Stimulated activated CD8-positive, alpha-beta memory T cell treated with anti-CD3 and anti-CD28 coated beads, Interleukin-12 subunit alpha, Interleukin-12 subunit beta, amount 100 ng/mL, for 24 hours (primary cell): ENCODE results near the gene ZBTB26.
"Not testable (repeated sequence)": the region's sequence is repeated elsewhere in the genome, so short reads cannot be mapped to it uniquely, and the experiment has no call there.

Source experiments
- DNase-seq: peaks from one replicate; pipeline ENCODE4 v3.0.0-alpha.2; 2020; ENCODE audit errors: extremely low read depth

The ZBTB26 gene

DNA sequence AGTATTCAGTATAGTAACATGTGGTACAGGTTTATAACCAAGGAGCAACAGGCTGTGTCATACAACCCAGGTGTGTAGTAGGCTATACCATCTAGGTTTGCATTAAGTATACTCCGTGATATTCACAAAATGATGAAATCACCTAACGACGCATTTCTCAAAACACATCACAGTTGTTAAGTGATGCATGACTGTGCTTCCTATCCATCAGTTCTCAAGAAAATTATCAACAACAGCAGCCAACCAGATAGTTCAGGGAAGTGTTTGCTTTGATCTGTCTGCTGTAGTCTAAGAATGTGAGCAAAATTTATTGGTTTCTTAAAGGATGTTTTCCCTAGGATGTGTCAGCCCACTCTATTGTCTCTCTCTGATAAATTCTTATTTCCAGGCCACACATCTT lies 7.4 kb downstream of the ZBTB26 start:
- DNase-seq = no peak

GRCh38 chr9:122922713-122923112 lies 8.6 kb downstream of the ZBTB26 start:
- DNase-seq = no peak

- no peak for DNase-seq
Measured at GRCh38 chr9:122918310-122918709, 13.0 kb downstream of the ZBTB26 start.

DNA sequence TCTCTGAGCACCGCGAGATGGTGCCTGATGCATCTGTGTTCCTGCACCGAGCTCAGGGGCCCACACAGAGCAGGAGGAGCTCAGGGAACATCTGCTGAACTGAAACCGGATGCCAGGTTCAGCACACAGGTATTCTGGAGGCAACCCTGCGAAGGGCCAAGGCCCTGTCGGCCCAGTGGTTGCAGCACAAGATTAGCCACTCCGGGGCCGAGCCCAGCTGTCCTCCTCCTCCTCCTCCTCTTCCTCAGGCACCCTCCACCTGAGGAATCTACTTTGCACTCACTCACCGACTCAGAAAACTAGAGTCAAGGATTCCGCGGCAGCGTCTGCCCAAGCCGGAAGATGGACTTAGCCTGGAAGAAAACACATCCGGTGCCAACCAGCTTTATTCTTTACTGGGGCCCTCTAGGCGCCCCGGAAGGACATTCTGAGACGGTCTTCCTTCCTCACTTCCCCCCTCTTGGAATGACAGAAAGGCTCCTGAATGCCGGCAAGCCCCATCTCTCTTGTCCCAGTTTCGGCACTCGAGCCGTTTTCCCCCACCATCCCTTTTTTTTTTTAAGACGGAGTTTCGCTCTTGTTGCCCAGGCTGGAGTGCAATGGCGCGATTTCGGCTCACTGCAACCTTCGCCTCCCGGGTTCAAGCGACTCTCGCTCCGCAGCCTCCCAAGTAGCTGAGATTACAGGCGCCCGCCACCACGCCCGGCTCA lies 18.2 kb downstream of the ZBTB26 start, which contains the start of gene ZBTB6:
Gene ZBTB6 (minus strand): TSS at position 360 of the 710 bp plus-strand sequence. CDS start 1,251 bp downstream, outside the sequence.
- no peak for DNase-seq

DNA sequence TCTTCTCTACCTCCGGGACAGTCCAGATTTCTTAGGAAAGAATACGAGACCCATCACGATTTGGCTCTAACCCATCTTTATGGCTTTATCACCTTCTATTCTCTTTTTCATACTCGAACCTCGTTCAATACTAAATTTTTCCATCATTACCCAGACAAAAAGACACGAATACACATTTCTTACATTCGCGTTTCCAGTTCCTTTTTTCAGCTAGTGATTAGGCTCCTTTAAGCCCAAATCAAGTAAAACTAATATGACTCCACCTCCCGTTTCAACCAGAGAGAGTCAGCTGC lies 18.7 kb downstream of the ZBTB26 start:
- no peak for DNase-seq

DNA sequence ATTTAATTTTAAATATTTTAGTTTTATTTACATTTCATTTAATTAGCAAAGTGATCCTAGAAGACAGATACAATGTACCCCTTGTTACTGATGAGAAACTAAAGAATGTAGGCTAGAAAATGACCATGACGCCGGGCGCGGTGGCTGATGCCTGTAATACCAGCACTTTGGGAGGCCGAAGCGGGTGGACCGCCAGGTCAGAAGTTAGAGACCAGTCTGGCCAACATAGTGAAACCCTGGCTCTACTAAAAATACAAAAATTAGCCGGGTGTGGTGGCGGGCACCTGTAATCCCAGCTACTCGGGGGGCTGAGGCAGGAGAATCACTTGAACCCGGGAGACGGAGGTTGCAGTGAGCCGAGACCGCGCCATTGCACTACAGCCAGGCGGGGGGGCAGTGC lies 25.2 kb downstream of the ZBTB26 start:
- DNase-seq = not testable (repeated sequence)

GRCh38 chr9:122904823-122905710 lies 26.2 kb downstream of the ZBTB26 start, which contains the start of gene RC3H2:
TSS of gene RC3H2 (minus strand) at chr9:122905359. CDS start at chr9:122897509, 7,850 bp downstream.
- peak; percentile 93 for DNase-seq

- DNase-seq = no peak
Measured at GRCh38 chr9:122904466-122904822, 26.9 kb downstream of the ZBTB26 start.

GRCh38 chr9:122900791-122901190 lies 30.5 kb downstream of the ZBTB26 start:
- DNase-seq = no peak

GRCh38 chr9:122897969-122898368 lies 33.3 kb downstream of the ZBTB26 start:
- no peak for DNase-seq

DNA sequence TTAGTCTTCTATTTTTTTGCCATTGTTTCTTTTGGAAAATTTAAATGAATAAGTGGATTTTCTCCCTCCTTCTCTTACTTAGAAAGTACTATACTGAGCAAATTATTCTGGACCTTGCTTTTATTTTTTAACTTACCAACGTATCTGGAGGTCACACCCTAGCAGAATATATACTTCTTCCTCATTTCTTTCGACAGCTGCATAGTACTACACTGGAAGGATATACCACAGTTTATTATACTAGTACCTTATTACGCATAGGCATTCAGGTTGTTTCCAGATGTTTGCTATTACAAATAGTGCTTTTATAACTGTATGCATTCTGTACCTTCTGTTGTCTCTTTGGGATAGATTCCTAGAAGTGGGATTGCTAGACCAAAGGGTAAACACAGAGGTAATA lies 42.8 kb downstream of the ZBTB26 start:
- no peak for DNase-seq

DNA sequence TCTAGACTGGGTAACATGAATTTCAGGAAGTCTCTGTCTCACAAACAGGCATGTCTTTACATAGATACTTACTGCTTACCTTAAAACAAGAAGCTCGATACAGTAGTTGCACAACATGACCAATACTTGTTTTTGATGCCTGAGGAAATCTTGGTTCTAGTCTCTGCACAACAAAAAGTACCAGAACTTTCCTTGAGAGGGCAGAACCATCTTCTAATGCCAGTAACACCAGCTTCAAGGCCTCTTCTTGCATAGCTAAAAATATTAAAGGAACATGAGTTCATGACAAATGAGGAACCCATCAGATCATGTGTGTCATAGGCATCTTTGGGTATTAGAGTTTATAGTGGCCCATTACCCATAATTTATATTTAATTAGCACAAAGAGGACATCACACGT lies 48.2 kb downstream of the ZBTB26 start:
- no peak for DNase-seq

GRCh38 chr9:122879443-122879842 lies 51.9 kb downstream of the ZBTB26 start:
- DNase-seq = no peak

DNA sequence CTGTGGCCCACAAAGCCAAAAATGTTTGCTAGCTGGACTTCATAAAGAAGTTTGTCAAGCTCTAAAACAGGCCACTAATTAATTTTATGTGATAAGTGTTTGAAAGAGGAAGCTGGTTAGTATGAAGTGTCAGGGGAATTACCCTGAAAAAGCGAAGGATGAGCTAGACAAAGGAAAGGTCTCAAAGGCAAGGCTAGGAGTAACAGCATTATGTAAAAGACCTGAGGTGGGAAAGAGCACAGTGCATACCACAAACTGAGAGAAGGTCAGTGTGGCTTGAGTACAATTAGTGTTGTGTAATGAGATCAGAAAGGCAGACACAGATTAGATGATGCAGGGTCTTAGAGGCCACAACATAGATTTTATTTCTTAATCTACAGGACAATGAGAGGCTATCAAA lies 55.8 kb downstream of the ZBTB26 start:
- DNase-seq = no peak

DNA sequence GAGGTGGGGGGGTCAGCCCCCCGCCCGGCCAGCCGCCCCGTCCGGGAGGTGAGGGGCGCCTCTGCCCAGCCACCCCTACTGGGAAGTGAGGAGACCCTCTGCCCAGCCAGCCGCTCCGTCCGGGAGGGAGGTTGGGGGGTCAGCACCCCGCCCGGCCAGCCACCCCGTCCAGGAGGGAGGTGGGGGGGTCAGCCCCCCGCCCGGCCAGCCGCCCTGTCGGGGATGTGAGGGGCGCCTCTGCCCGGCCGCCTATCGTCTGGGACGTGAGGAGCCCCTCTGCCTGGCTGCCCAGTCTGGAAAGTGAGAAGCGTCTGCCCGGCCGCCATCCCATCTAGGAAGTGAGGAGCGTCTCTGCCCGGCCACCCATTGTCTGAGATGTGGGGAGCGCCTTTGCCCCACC lies 64.0 kb downstream of the ZBTB26 start:
- DNase-seq = not testable (repeated sequence)

DNA sequence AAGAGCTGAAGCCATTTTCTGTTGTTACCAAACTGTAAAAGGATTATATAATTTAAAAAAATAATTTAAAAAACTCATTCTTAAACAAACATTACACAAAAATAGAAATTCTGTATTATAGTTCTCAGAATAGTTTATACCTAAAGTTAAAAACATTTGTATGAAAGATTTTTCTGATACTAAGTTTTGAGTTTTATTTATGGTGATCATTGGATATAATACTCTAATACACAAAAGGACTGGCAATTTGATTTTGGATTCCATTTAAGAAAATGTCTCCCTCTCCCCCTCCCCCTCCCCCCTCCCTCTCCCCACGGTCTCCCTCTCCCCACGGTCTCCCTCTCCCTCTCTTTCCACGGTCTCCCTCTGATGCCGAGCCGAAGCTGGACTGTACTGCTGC lies 65.2 kb downstream of the ZBTB26 start:
- no peak for DNase-seq
